GM23338 (cell line): ENCODE data around the gene GALNT11. TPM values are rescaled to one million over a fixed set of nuclear protein-coding genes. Genes with fewer than 3 reads are reported as not detected.

Experiments used
- ATAC-seq: fragments of 200-7000 bp; cut with Tn5 transposase; 3 replicates; pipeline ENCODE4 v1.9.1; 2020
- DNase-seq: peaks from one replicate; pipeline ENCODE4 v3.0.0-alpha.2; 2015; ENCODE audit warnings: low spot score
- H2AFZ ChIP-seq: fragments of 200-600 bp; sonication (generic); 2 replicates; pipeline ENCODE4 v1.8.0; 2016; ENCODE audit warnings: antibody characterized with exemption, mild to moderate bottlenecking, moderate library complexity
- H3F3A ChIP-seq: fragments of 200-600 bp; sonication (generic); replicated peaks from 2 replicates; pipeline ENCODE4 v1.8.0; 2017; ENCODE audit warnings: antibody characterized with exemption, mixed run types, low read depth
- H3K27ac ChIP-seq: fragments of 200-600 bp; sonication (generic); 2 replicates; pipeline ENCODE4 v1.6.1; 2016; ENCODE audit warnings: low read depth
- H3K27me3 ChIP-seq: fragments of 200-600 bp; sonication (generic); 2 replicates; pipeline ENCODE4 v1.8.0; 2016; ENCODE audit warnings: mild to moderate bottlenecking, mixed run types, moderate library complexity; ENCODE audit not compliant: insufficient read depth
- H3K36me3 ChIP-seq: fragments of 200-600 bp; sonication (generic); 2 replicates; pipeline ENCODE4 v1.8.0; 2016; ENCODE audit warnings: mild to moderate bottlenecking; ENCODE audit not compliant: insufficient read depth
- H3K4me1 ChIP-seq: fragments of 200-600 bp; sonication (generic); 2 replicates; pipeline ENCODE4 v1.8.0; 2016; ENCODE audit warnings: mild to moderate bottlenecking, moderate library complexity; ENCODE audit not compliant: insufficient read depth
- H3K4me2 ChIP-seq: fragments of 200-600 bp; sonication (generic); 2 replicates; pipeline ENCODE4 v1.7.1; 2017; ENCODE audit warnings: mixed run types
- H3K4me3 ChIP-seq: fragments of 200-600 bp; sonication (generic); 2 replicates; pipeline ENCODE4 v1.6.1; 2016; ENCODE audit warnings: mixed run types
- H3K79me2 ChIP-seq: fragments of 200-600 bp; sonication (generic); replicated peaks from 2 replicates; pipeline ENCODE4 v1.8.0; 2017; ENCODE audit warnings: mild to moderate bottlenecking; ENCODE audit not compliant: insufficient read depth
- H3K9me2 ChIP-seq: fragments of 200-600 bp; sonication (generic); 2 replicates; pipeline ENCODE4 v1.8.0; 2017; ENCODE audit not compliant: insufficient read depth
- H4K20me1 ChIP-seq: fragments of 200-600 bp; sonication (generic); replicated peaks from 2 replicates; pipeline ENCODE4 v1.8.0; 2017; ENCODE audit warnings: mild to moderate bottlenecking; ENCODE audit not compliant: insufficient read depth
- H3K27ac Mint-ChIP-seq: 2 replicates; pipeline ENCODE4 v1.8.0; 2020; ENCODE audit warnings: inconsistent platforms, mild to moderate bottlenecking, moderate library complexity, mixed read lengths
- H3K27me3 Mint-ChIP-seq: 3 replicates; pipeline ENCODE4 v1.8.0; 2022; ENCODE audit warnings: low read depth, mild to moderate bottlenecking, moderate library complexity, mixed read lengths, inconsistent platforms; ENCODE audit not compliant: insufficient read depth, poor library complexity
- H3K36me3 Mint-ChIP-seq: 3 replicates; pipeline ENCODE4 v1.8.0; 2021; ENCODE audit warnings: low read depth, mild to moderate bottlenecking, inconsistent platforms, moderate library complexity, mixed read lengths
- H3K4me1 Mint-ChIP-seq: 3 replicates; pipeline ENCODE4 v1.8.0; 2020; ENCODE audit warnings: mild to moderate bottlenecking, inconsistent platforms, mixed read lengths
- H3K4me3 Mint-ChIP-seq: 3 replicates; pipeline ENCODE4 v1.8.0; 2021; ENCODE audit warnings: moderate library complexity, mild to moderate bottlenecking, inconsistent platforms, mixed read lengths
- H3K9me3 Mint-ChIP-seq: 3 replicates; pipeline ENCODE4 v1.8.0; 2020; ENCODE audit warnings: moderate library complexity, mild to moderate bottlenecking, inconsistent platforms, mixed read lengths
- CREB1 ChIP-seq: fragments of 250-450 bp; sonication (Bioruptor Pico); IDR thresholded peaks from 2 replicates; pipeline ENCODE4 v1.5.0; 2020; ENCODE audit warnings: low read depth, mild to moderate bottlenecking, moderate library complexity
- ETS1 ChIP-seq: IDR thresholded peaks from 2 replicates; pipeline ENCODE4 v1.6.1; 2016; ENCODE audit warnings: antibody characterized with exemption
- NANOG ChIP-seq: IDR thresholded peaks from 2 replicates; pipeline ENCODE4 v1.6.1; 2016; ENCODE audit warnings: antibody characterized with exemption, borderline replicate concordance
- REST ChIP-seq: IDR thresholded peaks from one replicate; pipeline ENCODE4 v1.6.1; 2018; ENCODE audit warnings: antibody characterized with exemption; ENCODE audit not compliant: unreplicated experiment
- STAT1 ChIP-seq: IDR thresholded peaks from one replicate; pipeline ENCODE4 v1.6.1; 2016; ENCODE audit warnings: antibody characterized with exemption; ENCODE audit not compliant: unreplicated experiment
- ZNF114 ChIP-seq: fragments of 250-450 bp; sonication (Bioruptor Pico); IDR thresholded peaks from 2 replicates; pipeline ENCODE4 v1.5.0; 2020; ENCODE audit warnings: mild to moderate bottlenecking, moderate library complexity
- ZNF331 ChIP-seq: fragments of 250-450 bp; sonication (Bioruptor Pico); IDR thresholded peaks from 2 replicates; pipeline ENCODE4 v1.5.0; 2020; ENCODE audit warnings: low read depth, mild to moderate bottlenecking, moderate library complexity
- polyA plus RNA-seq: library from polyadenylated mRNA; unstranded; fragments of >200 nt; fragmentation: Nextera tagmentation; extraction: Ambion mirVana; gene quantifications from 2 replicates; pipeline ENCODE4 v1.2.1, GENCODE V29; 2016
- total RNA-seq: library from RNA; depleted of rRNA; stranded (reverse); fragments of >200 nt; shearing (Covaris generic); gene quantifications from 2 replicates; pipeline ENCODE4 v1.2.3, GENCODE V29; 2014
- TF ChIP-seq, protein P1 (sequence below), 2 experiments: fragments of 200-600 bp in 1 of 2; sonication (generic) in 1 of 2; conservative IDR thresholded peaks; 2 replicates each; pipeline versions ENCODE4 v1.5.1 to v1.6.1; 2016 to 2017; ENCODE audit warnings: antibody characterized with exemption in 2 of 2, low read depth in 2 of 2, mild to moderate bottlenecking in 2 of 2, moderate library complexity in 1 of 2

The GALNT11 gene
- total and polyA plus RNA-seq, 2 experiments from 2014 or later, result 16.1 to 33.6 TPM

DNA sequence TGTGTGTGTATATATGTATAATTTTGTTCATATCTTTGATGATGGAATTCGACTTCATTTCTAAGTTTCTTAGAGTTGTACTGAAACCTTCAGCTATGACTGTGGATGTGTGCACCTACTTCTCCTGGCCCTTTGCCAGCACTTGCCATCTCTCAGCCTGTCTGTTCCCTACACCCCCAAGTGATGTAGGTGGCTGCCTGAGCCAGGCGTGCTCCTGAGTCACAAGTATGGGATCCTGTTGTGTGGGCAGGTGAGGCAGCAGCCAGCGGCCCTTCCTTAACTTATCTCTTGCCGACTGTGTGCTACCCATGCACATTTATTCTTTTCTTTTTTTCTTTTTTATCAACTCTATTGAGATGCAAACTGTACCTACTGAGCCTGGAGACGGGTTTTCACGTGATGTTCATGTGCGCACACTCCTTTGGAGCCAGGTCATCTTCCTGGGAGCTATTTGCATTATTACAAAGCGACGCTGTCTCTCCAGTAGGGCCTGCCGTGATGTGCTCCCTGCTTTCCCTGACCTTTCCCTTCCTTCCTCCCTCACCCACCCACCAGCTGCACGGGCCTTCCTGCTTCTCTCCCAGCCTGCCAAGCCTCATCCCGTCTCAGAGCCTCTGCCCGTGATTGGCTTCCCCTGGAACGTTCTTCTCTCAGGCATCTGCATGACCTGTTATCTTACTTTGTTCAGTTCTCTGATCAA, 31.3 kb upstream of the GALNT11 start (continued):
- TF ChIP-seq REST, result no peak
- no peak for TF ChIP-seq STAT1
- no peak for TF ChIP-seq CREB1
- no peak for TF ChIP-seq ZNF331 (CRISPR knock-in tag)
- no peak for TF ChIP-seq ZNF114 (CRISPR knock-in tag)
- TF ChIP-seq ETS1, result no peak

DNA sequence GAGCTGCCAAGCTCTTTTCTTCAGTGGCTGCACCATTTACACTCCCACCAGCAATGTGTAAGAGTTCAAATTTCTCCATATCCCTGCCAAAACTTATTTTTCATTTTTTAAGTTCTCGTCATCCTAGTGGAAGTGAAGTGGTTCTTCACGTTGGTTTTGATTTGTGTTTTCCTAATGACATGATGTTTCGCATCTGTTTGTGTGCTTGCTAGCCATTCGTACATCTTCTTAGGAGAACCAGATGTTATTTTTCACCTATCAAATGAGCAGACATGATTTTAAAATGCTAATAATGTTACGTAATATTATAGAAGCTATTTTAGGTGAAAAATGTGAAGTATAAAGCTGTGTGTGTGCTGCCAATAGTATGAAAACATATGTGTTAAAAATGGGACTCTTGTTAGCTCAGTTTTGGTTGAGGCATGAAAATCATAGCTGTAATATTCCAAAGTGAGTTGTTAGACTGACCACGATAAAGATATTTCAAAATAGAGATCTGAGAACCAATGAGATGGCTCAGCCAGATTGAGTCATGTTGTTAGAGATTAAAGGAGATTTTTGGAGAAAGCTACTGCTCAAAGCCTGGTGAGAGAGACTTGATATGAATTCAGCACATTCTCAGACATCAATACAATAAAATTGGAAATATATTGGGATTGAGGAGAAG, 25.9 kb upstream of the GALNT11 start:
- Histone ChIP-seq H2AFZ (no peak overlapping the region), H3K36me3 (no peaks in the 10 kb centered on the region), H3K4me3 (no peak overlapping the region), H3K27me3 (no peaks in the 10 kb centered on the region), H3K79me2 (no peaks in the 10 kb centered on the region), H4K20me1 (no peaks in the 10 kb centered on the region; the same call in 1 of the 2 replicates), H3K4me2 (no peak overlapping the region), H3K27ac (no peak overlapping the region), H3K9me2 (no peaks in the 10 kb centered on the region), H3K4me1 (no peaks in the 10 kb centered on the region), H3F3A (no peaks in the 10 kb centered on the region)
- TF ChIP-seq NANOG (no peak), STAT1 (no peak)
- TF ChIP-seq, protein P1, sequence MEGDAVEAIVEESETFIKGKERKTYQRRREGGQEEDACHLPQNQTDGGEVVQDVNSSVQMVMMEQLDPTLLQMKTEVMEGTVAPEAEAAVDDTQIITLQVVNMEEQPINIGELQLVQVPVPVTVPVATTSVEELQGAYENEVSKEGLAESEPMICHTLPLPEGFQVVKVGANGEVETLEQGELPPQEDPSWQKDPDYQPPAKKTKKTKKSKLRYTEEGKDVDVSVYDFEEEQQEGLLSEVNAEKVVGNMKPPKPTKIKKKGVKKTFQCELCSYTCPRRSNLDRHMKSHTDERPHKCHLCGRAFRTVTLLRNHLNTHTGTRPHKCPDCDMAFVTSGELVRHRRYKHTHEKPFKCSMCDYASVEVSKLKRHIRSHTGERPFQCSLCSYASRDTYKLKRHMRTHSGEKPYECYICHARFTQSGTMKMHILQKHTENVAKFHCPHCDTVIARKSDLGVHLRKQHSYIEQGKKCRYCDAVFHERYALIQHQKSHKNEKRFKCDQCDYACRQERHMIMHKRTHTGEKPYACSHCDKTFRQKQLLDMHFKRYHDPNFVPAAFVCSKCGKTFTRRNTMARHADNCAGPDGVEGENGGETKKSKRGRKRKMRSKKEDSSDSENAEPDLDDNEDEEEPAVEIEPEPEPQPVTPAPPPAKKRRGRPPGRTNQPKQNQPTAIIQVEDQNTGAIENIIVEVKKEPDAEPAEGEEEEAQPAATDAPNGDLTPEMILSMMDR (conservative IDR thresholded peaks at IDR 0.05; ENCODE audit: low read depth in 2 of 2), result no peak
- H3K36me3 Mint-ChIP-seq, result no peaks in the 10 kb centered on the region
- no peaks in the 10 kb centered on the region; the same call in 2 of the 3 replicates for H3K9me3 Mint-ChIP-seq
- H3K27ac Mint-ChIP-seq, result no peak overlapping the region
- peaks cover under 1% of the 10 kb centered on the region; the same call in 2 of the 3 replicates for H3K4me1 Mint-ChIP-seq
- DNase-seq, result no peak
- peaks cover 3% of the 10 kb centered on the region for H3K27me3 Mint-ChIP-seq
- no peak overlapping the region for H3K4me3 Mint-ChIP-seq
- ATAC-seq, result no peak
